SU-DHL-6 (cell line): Measurements from ENCODE around the gene CFDP1.

Experiments
- H2AFZ ChIP-seq: fragments of 200-600 bp; sonication (generic); 2 replicates; pipeline ENCODE4 v1.6.1; 2014; ENCODE audit warnings: low read depth, mild to moderate bottlenecking, moderate library complexity, mixed read lengths, antibody characterized with exemption, low read length; ENCODE audit not compliant: severe bottlenecking
- H3F3A ChIP-seq: fragments of 200-600 bp; shearing (Covaris generic); 2 replicates; pipeline ENCODE4 v1.6.0; 2016; ENCODE audit warnings: antibody characterized with exemption, mild to moderate bottlenecking; ENCODE audit not compliant: insufficient read depth
- H3K27ac ChIP-seq: fragments of 200-600 bp; sonication (generic); 2 replicates; pipeline ENCODE4 v1.5.1; 2016; ENCODE audit warnings: low read depth, mild to moderate bottlenecking, low read length, moderate library complexity, mixed read lengths
- H3K27me3 ChIP-seq: fragments of 200-600 bp; sonication (generic), shearing (Covaris generic); 2 replicates; pipeline ENCODE4 v1.6.0; 2014; ENCODE audit warnings: mild to moderate bottlenecking, low read length
- H3K36me3 ChIP-seq: fragments of 200-600 bp; sonication (generic); 2 replicates; pipeline ENCODE4 v1.6.1; 2014; ENCODE audit warnings: mild to moderate bottlenecking, low read length, mixed read lengths
- H3K4me2 ChIP-seq: fragments of 300-600, 200-600 bp; shearing (Covaris generic), sonication (generic); 2 replicates; pipeline ENCODE4 v1.6.0; 2014; ENCODE audit warnings: low read length, low read depth, mild to moderate bottlenecking; ENCODE audit not compliant: poor library complexity, severe bottlenecking
- H3K4me3 ChIP-seq: fragments of 200-600 bp; sonication (generic); 2 replicates; pipeline ENCODE4 v1.5.1; 2014; ENCODE audit warnings: antibody characterized with exemption, low read length, mild to moderate bottlenecking, mixed read lengths; ENCODE audit not compliant: insufficient read depth, poor library complexity, severe bottlenecking
- H3K79me2 ChIP-seq: fragments of 200-600 bp; sonication (generic); 2 replicates; pipeline ENCODE4 v1.6.1; 2014; ENCODE audit warnings: mild to moderate bottlenecking, low read length, moderate library complexity; ENCODE audit not compliant: insufficient read depth
- H3K9ac ChIP-seq: fragments of 200-600 bp; sonication (generic); 2 replicates; pipeline ENCODE4 v1.7.0; 2014; ENCODE audit warnings: mild to moderate bottlenecking, low read length
- H3K9me2 ChIP-seq: fragments of 200-600 bp; sonication (generic); replicated peaks from 2 replicates; pipeline ENCODE4 v1.6.1; 2014; ENCODE audit warnings: low read length; ENCODE audit not compliant: insufficient read depth
- H3K9me3 ChIP-seq: fragments of 200-600 bp; sonication (generic); 2 replicates; pipeline ENCODE4 v1.6.1; 2014; ENCODE audit warnings: low read length, mixed read lengths; ENCODE audit not compliant: insufficient read depth
- H4K20me1 ChIP-seq: fragments of 200-600 bp; sonication (generic); 2 replicates; pipeline ENCODE4 v1.6.1; 2014; ENCODE audit warnings: low read depth, mild to moderate bottlenecking, antibody characterized with exemption, low read length, moderate library complexity, mixed read lengths
- EZH2phosphoT487 ChIP-seq: fragments of 200-600 bp; sonication (generic), shearing (Covaris generic); conservative IDR thresholded peaks from 2 replicates; pipeline ENCODE4 v1.6.1; 2018; ENCODE audit warnings: mild to moderate bottlenecking, antibody characterized with exemption, low read length, moderate library complexity, mixed read lengths
- TF ChIP-seq, protein P1 (sequence below): fragments of 200-600 bp; sonication (generic); IDR thresholded peaks from one replicate; pipeline ENCODE4 v1.5.1; 2017; ENCODE audit warnings: antibody characterized with exemption, mild to moderate bottlenecking, low read length, moderate library complexity; ENCODE audit not compliant: insufficient read depth, poor library complexity, severe bottlenecking

Gene CFDP1

DNA sequence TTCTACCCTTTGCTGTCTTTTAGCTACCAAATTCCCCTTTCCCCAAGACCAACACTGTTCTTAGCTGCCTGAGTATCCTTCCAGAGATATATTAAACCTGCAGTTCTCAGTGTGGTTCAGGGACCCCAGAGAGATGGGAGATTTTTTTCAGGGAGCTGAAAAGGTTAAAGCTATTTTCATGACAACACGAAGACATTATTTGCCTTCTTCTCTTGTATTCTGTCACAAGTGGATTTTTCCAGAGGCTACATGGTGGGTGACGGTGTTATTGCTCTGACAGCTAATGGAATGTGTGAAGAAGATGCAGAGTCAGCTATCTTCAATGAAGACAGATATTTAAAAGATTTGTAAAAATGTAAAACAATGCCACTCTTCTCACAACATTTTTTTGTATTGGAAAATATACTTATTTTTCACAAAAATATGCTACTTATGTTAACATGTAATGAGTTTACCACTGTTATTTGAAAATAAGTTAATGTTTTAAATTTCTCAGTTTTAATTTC, 69.0 kb downstream of the CFDP1 start:
- H3F3A ChIP-seq = 0 out of 2 replicates have a peak, but pooled peaks cover 4% of the 10 kb centered on the region
- no peaks in the 10 kb centered on the region for H3K9me2 ChIP-seq
- no peak overlapping the region for H3K9ac ChIP-seq
- H3K27ac ChIP-seq = no peak overlapping the region
- H3K27me3 ChIP-seq = no peaks in the 10 kb centered on the region
- TF ChIP-seq, protein P1, sequence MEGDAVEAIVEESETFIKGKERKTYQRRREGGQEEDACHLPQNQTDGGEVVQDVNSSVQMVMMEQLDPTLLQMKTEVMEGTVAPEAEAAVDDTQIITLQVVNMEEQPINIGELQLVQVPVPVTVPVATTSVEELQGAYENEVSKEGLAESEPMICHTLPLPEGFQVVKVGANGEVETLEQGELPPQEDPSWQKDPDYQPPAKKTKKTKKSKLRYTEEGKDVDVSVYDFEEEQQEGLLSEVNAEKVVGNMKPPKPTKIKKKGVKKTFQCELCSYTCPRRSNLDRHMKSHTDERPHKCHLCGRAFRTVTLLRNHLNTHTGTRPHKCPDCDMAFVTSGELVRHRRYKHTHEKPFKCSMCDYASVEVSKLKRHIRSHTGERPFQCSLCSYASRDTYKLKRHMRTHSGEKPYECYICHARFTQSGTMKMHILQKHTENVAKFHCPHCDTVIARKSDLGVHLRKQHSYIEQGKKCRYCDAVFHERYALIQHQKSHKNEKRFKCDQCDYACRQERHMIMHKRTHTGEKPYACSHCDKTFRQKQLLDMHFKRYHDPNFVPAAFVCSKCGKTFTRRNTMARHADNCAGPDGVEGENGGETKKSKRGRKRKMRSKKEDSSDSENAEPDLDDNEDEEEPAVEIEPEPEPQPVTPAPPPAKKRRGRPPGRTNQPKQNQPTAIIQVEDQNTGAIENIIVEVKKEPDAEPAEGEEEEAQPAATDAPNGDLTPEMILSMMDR = no peak
- TF ChIP-seq EZH2phosphoT487 = no peak
- H3K4me3 ChIP-seq = no peak overlapping the region
- no peaks in the 10 kb centered on the region for H3K79me2 ChIP-seq
- H2AFZ ChIP-seq = no peak overlapping the region
- H4K20me1 ChIP-seq = no peaks in the 10 kb centered on the region
- H3K4me2 ChIP-seq = no peak overlapping the region
- no peaks in the 10 kb centered on the region; the same call in 1 of the 2 replicates for H3K36me3 ChIP-seq
- H3K9me3 ChIP-seq = no peaks in the 10 kb centered on the region

DNA sequence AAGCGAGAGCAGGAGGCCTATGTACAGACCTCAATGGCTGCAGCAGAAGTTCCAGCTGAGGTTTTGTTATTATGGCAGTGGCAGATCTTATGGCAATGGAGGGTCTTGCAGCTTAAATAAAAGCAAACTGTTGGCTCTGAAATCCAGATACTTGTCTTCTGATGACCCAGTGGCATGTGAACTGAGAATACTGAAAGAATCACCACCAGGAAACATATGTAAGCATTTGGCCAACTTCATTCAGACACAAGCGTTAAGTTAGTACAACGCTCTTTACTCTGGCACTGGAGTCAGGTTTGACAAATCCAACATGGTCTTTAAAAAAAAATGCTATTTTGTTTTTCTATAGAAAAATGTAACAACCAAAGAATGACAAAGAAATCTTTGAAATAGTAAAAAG, 70.5 kb downstream of the CFDP1 start:
- no peaks in the 10 kb centered on the region for H4K20me1 ChIP-seq
- no peak overlapping the region for H2AFZ ChIP-seq
- H3F3A ChIP-seq = 0 out of 2 replicates have a peak, but pooled peaks cover 4% of the 10 kb centered on the region
- H3K36me3 ChIP-seq = no peaks in the 10 kb centered on the region; the same call in 1 of the 2 replicates
- no peak for TF ChIP-seq EZH2phosphoT487
- TF ChIP-seq, protein P1 = no peak
- no peaks in the 10 kb centered on the region for H3K9me3 ChIP-seq
- H3K9ac ChIP-seq = no peak overlapping the region
- H3K27me3 ChIP-seq = no peaks in the 10 kb centered on the region
- H3K79me2 ChIP-seq = no peaks in the 10 kb centered on the region
- H3K9me2 ChIP-seq = no peaks in the 10 kb centered on the region
- H3K4me3 ChIP-seq = no peak overlapping the region
- H3K4me2 ChIP-seq = no peak overlapping the region
- H3K27ac ChIP-seq = no peak overlapping the region

DNA sequence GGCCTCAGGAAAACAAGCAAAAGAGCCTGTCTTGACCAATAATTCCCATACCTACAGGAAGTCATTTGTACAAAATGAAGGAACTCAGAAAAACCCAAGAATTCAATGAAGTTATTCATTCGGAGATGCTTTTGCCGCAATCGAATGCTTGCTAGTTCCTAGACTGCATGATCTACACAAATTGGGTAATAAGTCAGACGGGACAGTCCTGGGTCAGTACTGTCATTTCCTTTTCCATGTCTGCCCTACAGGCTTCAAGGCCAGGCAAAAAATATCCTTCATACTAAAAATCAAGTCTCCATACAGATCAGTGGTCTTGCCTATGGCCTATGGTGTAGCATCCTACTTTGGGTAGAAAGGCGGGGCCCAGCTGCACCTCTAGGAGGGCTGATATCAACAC, 71.4 kb downstream of the CFDP1 start:
- H2AFZ ChIP-seq = no peak overlapping the region
- H3K27me3 ChIP-seq = no peaks in the 10 kb centered on the region
- TF ChIP-seq, protein P1 = no peak
- no peak for TF ChIP-seq EZH2phosphoT487

More for the DNA sequence above, 71.4 kb downstream of the CFDP1 start:
- H4K20me1 ChIP-seq = no peaks in the 10 kb centered on the region
- H3K79me2 ChIP-seq = no peaks in the 10 kb centered on the region
- no peak overlapping the region for H3K4me3 ChIP-seq
- H3K4me2 ChIP-seq = no peak overlapping the region
- 0 out of 2 replicates have a peak, but pooled peaks cover 4% of the 10 kb centered on the region for H3F3A ChIP-seq
- H3K36me3 ChIP-seq = no peaks in the 10 kb centered on the region; the same call in 1 of the 2 replicates
- H3K9me2 ChIP-seq = no peaks in the 10 kb centered on the region
- no peak overlapping the region for H3K27ac ChIP-seq
- no peak overlapping the region for H3K9ac ChIP-seq
- H3K9me3 ChIP-seq = no peaks in the 10 kb centered on the region
